Esophagus muscularis mucosa (tissue), 2 donors: ENCODE data around the gene DCN.

Experiments used
- EP300 ChIP-seq: sonication (generic); formaldehyde crosslinking; IDR thresholded peaks from one replicate; pipeline ENCODE4 v1.6.1; 2017; ENCODE audit warnings: antibody characterized with exemption
- POLR2A ChIP-seq: fragments of 450-650 bp; IDR thresholded peaks from one replicate; pipeline ENCODE4 v1.6.1; 2017; ENCODE audit warnings: antibody characterized with exemption, moderate library complexity, mild to moderate bottlenecking, low read depth

DNA sequence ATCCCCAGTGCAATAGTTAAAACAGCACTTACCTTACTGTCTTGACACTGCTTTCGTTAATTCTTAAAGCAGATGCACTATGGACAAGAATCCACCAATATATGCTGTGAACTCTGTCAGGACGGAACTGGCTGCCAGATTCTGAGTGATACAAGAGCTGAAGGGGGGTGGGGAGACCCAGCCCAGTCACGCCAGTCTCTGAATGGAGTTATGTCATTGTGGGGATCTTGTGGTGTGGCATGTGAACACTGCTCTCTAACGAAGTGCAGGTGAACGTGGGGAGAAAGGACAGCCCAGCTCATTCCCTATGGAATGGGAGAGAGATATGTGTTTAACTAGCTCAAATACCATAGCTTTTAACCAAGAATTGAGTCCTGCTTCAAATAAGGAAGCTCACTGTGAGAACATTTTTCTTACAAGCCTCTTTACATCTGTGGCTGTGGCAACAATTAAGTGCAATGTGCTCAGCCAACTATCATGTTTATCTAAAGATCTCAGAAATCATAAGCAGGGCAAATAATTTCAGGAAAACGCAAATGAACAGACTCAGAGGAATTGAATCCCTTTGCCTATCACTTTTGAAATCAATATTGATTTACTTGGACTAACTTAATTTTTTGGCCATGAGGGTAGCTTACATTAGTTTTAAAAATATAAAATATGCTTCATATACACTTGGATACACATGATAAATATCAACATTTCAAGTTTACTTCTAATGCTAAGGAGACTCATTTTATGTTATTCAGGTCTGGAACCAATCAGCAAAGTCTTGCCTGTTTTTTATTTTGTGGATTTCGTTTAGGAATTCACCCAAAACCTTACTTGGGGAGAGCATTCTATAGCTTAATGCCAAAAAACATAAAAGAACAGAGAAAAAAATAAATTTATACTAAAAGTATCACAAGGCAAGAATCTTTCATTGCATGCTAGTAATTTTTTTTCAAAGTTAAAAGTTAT, 71.0 kb downstream of the DCN start, which contains the start of gene LUM:
- no peak for TF ChIP-seq POLR2A
- TF ChIP-seq EP300: no peak
